Measurements from ENCODE around the gene SEZ6.

The SEZ6 gene

GRCh38 chr17:28989028-28989427 lies 16.8 kb downstream of the SEZ6 start:
- no peak overlapping the region for H2AFZ ChIP-seq
- H3K79me2 ChIP-seq, result no peaks in the 10 kb centered on the region
- peaks cover 3% of the 10 kb centered on the region for H3K4me1 ChIP-seq
- no peak overlapping the region for H3K27ac ChIP-seq
- H3K4me3 ChIP-seq (ENCODE audit: low read depth, low read length), result no peak overlapping the region
- TF ChIP-seq CTCF (IDR thresholded peaks at IDR 0.05), result no peak
- no peaks in the 10 kb centered on the region for H3K9me3 ChIP-seq (ENCODE audit: control insufficient read depth, low read length)
- H3K36me3 ChIP-seq (ENCODE audit: control insufficient read depth, insufficient read depth, low read length), result no peaks in the 10 kb centered on the region
- no peak overlapping the region for H3K9ac ChIP-seq
- no peak overlapping the region for H3K4me2 ChIP-seq (ENCODE audit: low read length)
- H3K27me3 ChIP-seq (ENCODE audit: control insufficient read depth, insufficient read depth, low read length), result no peaks in the 10 kb centered on the region

GRCh38 chr17:28988475-28988874 lies 17.4 kb downstream of the SEZ6 start:
- Histone ChIP-seq H2AFZ (no peak overlapping the region), H3K27me3 (ENCODE audit: control insufficient read depth, insufficient read depth, low read length) (no peaks in the 10 kb centered on the region), H3K36me3 (ENCODE audit: control insufficient read depth, insufficient read depth, low read length) (no peaks in the 10 kb centered on the region), H3K9ac (no peak overlapping the region), H3K27ac (no peak overlapping the region), H3K79me2 (no peaks in the 10 kb centered on the region), H3K4me3 (ENCODE audit: low read depth, low read length) (no peak overlapping the region), H3K4me2 (ENCODE audit: low read length) (no peak overlapping the region), H3K4me1 (peaks cover 3% of the 10 kb centered on the region), H3K9me3 (ENCODE audit: control insufficient read depth, low read length) (no peaks in the 10 kb centered on the region)
- TF ChIP-seq CTCF (IDR thresholded peaks at IDR 0.05), result no peak

GRCh38 chr17:28986714-28987655 lies 18.8 kb downstream of the SEZ6 start:
- Histone ChIP-seq H3K27me3 (ENCODE audit: control insufficient read depth, insufficient read depth, low read length) (no peaks in the 10 kb centered on the region), H3K4me3 (ENCODE audit: low read depth, low read length) (no peak overlapping the region), H3K9ac (no peak overlapping the region), H3K4me1 (peaks cover 3% of the 10 kb centered on the region), H3K36me3 (ENCODE audit: control insufficient read depth, insufficient read depth, low read length) (no peaks in the 10 kb centered on the region), H3K4me2 (ENCODE audit: low read length) (no peak overlapping the region), H3K79me2 (no peaks in the 10 kb centered on the region), H3K9me3 (ENCODE audit: control insufficient read depth, low read length) (no peaks in the 10 kb centered on the region), H3K27ac (no peak overlapping the region), H2AFZ (no peak overlapping the region)
- no peak for TF ChIP-seq CTCF (IDR thresholded peaks at IDR 0.05)

GRCh38 chr17:28985950-28986713 lies 19.7 kb downstream of the SEZ6 start:
- H3K9me3 ChIP-seq (ENCODE audit: control insufficient read depth, low read length), result no peaks in the 10 kb centered on the region
- no peak overlapping the region for H3K4me3 ChIP-seq (ENCODE audit: low read depth, low read length)
- no peaks in the 10 kb centered on the region for H3K36me3 ChIP-seq (ENCODE audit: control insufficient read depth, insufficient read depth, low read length)
- no peak overlapping the region for H2AFZ ChIP-seq
- no peaks in the 10 kb centered on the region for H3K27me3 ChIP-seq (ENCODE audit: control insufficient read depth, insufficient read depth, low read length)
- H3K4me2 ChIP-seq (ENCODE audit: low read length), result no peak overlapping the region
- H3K4me1 ChIP-seq, result peaks cover 3% of the 10 kb centered on the region
- no peaks in the 10 kb centered on the region for H3K79me2 ChIP-seq
- no peak for TF ChIP-seq CTCF (IDR thresholded peaks at IDR 0.05)
- H3K27ac ChIP-seq, result no peak overlapping the region
- H3K9ac ChIP-seq, result no peak overlapping the region
